GM08714 (cell line): ENCODE data around the gene USP17L13.
"Not testable (repeated sequence)": the region's sequence is repeated elsewhere in the genome, so short reads cannot be mapped to it uniquely, and the experiment has no call there.

Experiments
- H3K4me3 ChIP-seq: fragments of 200-500 bp; sonication (Bioruptor generic); 2 replicates; pipeline ENCODE4 v1.5.1; 2014; ENCODE audit warnings: mild to moderate bottlenecking, low read length, inconsistent platforms

Gene USP17L13, protein sequence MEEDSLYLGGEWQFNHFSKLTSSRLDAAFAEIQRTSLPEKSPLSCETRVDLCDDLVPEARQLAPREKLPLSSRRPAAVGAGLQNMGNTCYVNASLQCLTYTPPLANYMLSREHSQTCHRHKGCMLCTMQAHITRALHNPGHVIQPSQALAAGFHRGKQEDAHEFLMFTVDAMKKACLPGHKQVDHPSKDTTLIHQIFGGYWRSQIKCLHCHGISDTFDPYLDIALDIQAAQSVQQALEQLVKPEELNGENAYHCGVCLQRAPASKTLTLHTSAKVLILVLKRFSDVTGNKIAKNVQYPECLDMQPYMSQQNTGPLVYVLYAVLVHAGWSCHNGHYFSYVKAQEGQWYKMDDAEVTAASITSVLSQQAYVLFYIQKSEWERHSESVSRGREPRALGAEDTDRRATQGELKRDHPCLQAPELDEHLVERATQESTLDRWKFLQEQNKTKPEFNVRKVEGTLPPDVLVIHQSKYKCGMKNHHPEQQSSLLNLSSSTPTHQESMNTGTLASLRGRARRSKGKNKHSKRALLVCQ

GRCh38 chr4:9224596-9224995 lies at the start of gene USP17L13:
Gene USP17L13 (plus strand): TSS chr4:9224896. CDS start chr4:9224896, 0 bp downstream.
- not testable (repeated sequence) for H3K4me3 ChIP-seq

DNA sequence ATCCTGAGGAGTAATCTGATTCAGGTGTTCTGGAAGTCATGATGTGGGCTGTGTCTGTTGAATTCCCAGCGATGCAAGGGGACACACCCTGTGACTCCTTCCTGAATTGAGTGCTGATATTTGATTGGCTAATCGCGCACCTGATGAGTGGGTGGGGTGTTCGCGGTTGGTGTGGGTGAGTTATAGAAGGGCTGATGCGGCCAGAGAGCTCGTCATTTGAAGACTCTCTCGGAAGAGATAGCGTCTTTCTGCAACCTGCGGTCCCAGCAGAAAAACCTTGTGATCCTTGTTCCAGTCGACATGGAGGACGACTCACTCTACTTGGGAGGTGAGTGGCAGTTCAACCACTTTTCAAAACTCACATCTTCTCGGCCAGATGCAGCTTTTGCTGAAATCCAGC lies 14.3 kb upstream of the USP17L13 start, which contains the start of gene USP17L10:
Gene USP17L10 (plus strand): TSS at position 301 of the 400 bp plus-strand sequence. CDS start 0 bp downstream, at position 301.
- not testable (repeated sequence) for H3K4me3 ChIP-seq

- not testable (repeated sequence) for H3K4me3 ChIP-seq
Measured at GRCh38 chr4:9214701-9215100, 10.0 kb upstream of the USP17L13 start.

DNA sequence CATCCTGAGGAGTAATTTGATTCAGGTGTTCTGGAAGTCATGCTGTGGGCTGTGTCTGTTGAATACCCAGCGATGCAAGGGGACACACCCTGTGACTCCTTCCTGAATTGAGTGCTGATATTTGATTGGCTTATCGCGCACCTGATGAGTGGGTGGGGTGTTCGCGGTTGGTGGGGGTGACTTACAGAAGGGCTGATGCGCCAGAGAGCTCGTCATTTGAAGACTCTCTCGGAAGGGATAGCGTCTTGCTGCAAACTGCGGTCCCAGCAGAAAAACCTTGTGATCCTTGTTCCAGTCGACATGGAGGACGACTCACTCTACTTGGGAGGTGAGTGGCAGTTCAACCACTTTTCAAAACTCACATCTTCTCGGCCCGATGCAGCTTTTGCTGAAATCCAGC lies 9.6 kb upstream of the USP17L13 start, which contains the start of gene USP17L11:
Gene USP17L11 (plus strand): TSS at position 301 of the 400 bp plus-strand sequence. CDS start 0 bp downstream, at position 301.
- H3K4me3 ChIP-seq = not testable (repeated sequence)

- not testable (repeated sequence) for H3K4me3 ChIP-seq
Measured at GRCh38 chr4:9219852-9220251, 4.8 kb upstream of the USP17L13 start, which contains the start of gene USP17L12. Gene USP17L12 (plus strand): TSS chr4:9220152. CDS start chr4:9220152, 0 bp downstream.

DNA sequence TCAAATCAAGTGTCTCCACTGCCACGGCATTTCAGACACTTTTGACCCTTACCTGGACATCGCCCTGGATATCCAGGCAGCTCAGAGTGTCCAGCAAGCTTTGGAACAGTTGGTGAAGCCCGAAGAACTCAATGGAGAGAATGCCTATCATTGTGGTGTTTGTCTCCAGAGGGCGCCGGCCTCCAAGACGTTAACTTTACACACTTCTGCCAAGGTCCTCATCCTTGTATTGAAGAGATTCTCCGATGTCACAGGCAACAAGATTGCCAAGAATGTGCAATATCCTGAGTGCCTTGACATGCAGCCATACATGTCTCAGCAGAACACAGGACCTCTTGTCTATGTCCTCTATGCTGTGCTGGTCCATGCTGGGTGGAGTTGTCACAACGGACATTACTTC lies 5.6 kb downstream of the USP17L13 start:
- not testable (repeated sequence) for H3K4me3 ChIP-seq

GRCh38 chr4:9234085-9234484 lies 9.4 kb downstream of the USP17L13 start, which contains the start of gene USP17L15:
Gene USP17L15 (plus strand): TSS chr4:9234385. CDS start chr4:9234385, 0 bp downstream.
- H3K4me3 ChIP-seq = not testable (repeated sequence)

DNA sequence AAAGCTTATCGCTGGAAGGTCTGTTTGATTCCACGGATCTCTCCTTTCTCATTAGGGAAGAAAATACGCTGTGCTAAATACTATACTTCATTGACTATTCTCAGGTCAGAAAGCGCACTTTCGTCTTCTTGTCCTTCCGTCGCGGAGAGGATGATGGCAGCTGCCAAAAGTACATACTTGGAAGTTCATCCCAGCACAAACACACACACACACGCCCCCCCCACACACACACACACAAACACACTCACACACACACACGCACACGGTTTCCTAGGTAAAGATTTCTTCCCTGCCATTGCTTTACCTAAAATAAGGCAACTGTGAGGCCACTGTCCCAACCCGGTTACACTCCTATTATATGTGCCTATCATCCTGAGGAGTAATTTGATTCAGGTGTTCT lies 13.8 kb downstream of the USP17L13 start:
- not testable (repeated sequence) for H3K4me3 ChIP-seq

DNA sequence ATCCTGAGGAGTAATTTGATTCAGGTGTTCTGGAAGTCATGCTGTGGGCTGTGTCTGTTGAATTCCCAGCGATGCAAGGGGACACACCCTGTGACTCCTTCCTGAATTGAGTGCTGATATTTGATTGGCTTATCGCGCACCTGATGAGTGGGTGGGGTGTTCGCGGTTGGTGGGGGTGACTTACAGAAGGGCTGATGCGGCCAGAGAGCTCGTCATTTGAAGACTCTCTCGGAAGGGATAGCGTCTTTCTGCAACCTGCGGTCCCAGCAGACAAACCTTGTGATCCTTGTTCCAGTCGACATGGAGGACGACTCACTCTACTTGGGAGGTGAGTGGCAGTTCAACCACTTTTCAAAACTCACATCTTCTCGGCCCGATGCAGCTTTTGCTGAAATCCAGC lies 18.9 kb downstream of the USP17L13 start, which contains the start of gene USP17L17:
Gene USP17L17 (plus strand): TSS at position 301 of the 400 bp plus-strand sequence. CDS start 0 bp downstream, at position 301.
- H3K4me3 ChIP-seq = not testable (repeated sequence)

- not testable (repeated sequence) for H3K4me3 ChIP-seq
Measured at GRCh38 chr4:9247953-9248680, 23.4 kb downstream of the USP17L13 start, which contains the start of gene USP17L18. Gene USP17L18 (plus strand): TSS chr4:9248630. CDS start chr4:9248630, 0 bp downstream.

GRCh38 chr4:9253078-9253477 lies 28.4 kb downstream of the USP17L13 start, which contains the start of gene USP17L19:
Gene USP17L19 (plus strand): TSS chr4:9253378. CDS start chr4:9253378, 0 bp downstream.
- not testable (repeated sequence) for H3K4me3 ChIP-seq

DNA sequence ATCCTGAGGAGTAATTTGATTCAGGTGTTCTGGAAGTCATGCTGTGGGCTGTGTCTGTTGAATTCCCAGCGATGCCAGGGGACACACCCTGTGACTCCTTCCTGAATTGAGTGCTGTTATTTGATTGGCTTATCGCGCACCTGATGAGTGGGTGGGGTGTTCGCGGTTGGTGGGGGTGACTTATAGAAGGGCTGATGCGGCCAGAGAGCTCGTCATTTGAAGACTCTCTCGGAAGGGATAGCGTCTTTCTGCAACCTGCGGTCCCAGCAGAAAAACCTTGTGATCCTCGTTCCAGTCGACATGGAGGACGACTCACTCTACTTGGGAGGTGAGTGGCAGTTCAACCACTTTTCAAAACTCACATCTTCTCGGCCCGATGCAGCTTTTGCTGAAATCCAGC lies 33.1 kb downstream of the USP17L13 start, which contains the start of gene USP17L20:
Gene USP17L20 (plus strand): TSS at position 301 of the 400 bp plus-strand sequence. CDS start 0 bp downstream, at position 301.
- H3K4me3 ChIP-seq = not testable (repeated sequence)

GRCh38 chr4:9262572-9262971 lies 37.9 kb downstream of the USP17L13 start, which contains the start of gene USP17L21:
Gene USP17L21 (plus strand): TSS chr4:9262872. CDS start chr4:9262872, 0 bp downstream.
- H3K4me3 ChIP-seq = not testable (repeated sequence)

GRCh38 chr4:9267319-9267718 lies 42.6 kb downstream of the USP17L13 start, which contains the start of gene USP17L22:
Gene USP17L22 (plus strand): TSS chr4:9267619. CDS start chr4:9267619, 0 bp downstream.
- not testable (repeated sequence) for H3K4me3 ChIP-seq

DNA sequence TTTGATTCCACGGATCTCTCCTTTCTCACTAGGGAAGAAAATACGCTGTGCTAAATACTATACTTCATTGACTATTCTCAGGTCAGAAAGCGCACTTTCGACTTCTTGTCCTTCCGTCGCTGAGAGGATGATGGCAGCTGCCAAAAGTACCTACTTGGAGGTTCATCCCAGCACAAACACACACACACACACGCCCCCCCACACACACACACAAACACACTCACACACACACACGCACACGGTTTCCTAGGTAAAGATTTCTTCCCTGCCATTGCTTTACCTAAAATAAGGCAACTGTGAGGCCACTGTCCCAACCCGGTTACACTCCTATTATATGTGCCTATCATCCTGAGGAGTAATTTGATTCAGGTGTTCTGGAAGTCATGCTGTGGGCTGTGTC lies 47.0 kb downstream of the USP17L13 start:
- not testable (repeated sequence) for H3K4me3 ChIP-seq
